Heart left ventricle (tissue), 13 donors: ENCODE results near the gene CBX2.

Source experiments
- CTCF ChIP-seq, 12 donors: fragments of 200-600 bp; sonication (generic) in 4 of 12; IDR thresholded peaks; one replicate each; pipeline versions ENCODE4 v1.5.0 to v1.8.0; 2018 to 2022; ENCODE audit warnings: antibody characterized with exemption in 12 of 12, mild to moderate bottlenecking in 5 of 12
- POLR2A ChIP-seq, 2 donors: fragments of 450-650 bp; IDR thresholded peaks; one replicate each; pipeline ENCODE4 v1.6.1; 2017; ENCODE audit warnings: antibody characterized with exemption in 2 of 2, mild to moderate bottlenecking in 2 of 2, moderate library complexity in 2 of 2
- donor health status: ischemic (EF 13 %, LVEDD 7.1; RV severe dilation, severe dysfunction).
- donor health status: DM: no; HTN: yes; CAD: no.
- donor health status: DM: no; HTN: no; CAD: no.
- donor health status: ischemic (EF 25% LVEDD 6.9; RV normal size, moderate dysfunction).
- donor health status: ischemic (EF 25% LVEDD 5.7; RV mildly dilated, moderate dysfunction).
- donor health status: ischemic (EF 35%, LVEDD 5.7; RV mildly dilated, moderate dysfunction).
- donor health status: nonischemic (EF 11% LVEDD 7.7; RV severe dilation, severe dysfunction).
- donor health status: DM: yes; HTN: yes; CAD: no.
- donor health status: PGD.
- donor health status: ischemic (EF 29% LVEDD 5.4; RV normal size, mild dysfunction).
- donor health status: nonischemic (EF 23%, LVEDD 6.1; RV moderate dilation, normal function).

- TF ChIP-seq POLR2A (IDR thresholded peaks at IDR 0.05) = no peak
- no peak for TF ChIP-seq CTCF (IDR thresholded peaks at IDR 0.05)
Observed at GRCh38 chr17:79786930-79787643, 9.1 kb downstream of the CBX2 start.
